ENCODE data around the gene GALNS. TPM values are rescaled to one million over a fixed set of nuclear protein-coding genes. Genes with fewer than 3 reads are reported as not detected.
"Not testable (repeated sequence)": the region's sequence is repeated elsewhere in the genome, so short reads cannot be mapped to it uniquely, and the experiment has no call there.

Gene GALNS, protein sequence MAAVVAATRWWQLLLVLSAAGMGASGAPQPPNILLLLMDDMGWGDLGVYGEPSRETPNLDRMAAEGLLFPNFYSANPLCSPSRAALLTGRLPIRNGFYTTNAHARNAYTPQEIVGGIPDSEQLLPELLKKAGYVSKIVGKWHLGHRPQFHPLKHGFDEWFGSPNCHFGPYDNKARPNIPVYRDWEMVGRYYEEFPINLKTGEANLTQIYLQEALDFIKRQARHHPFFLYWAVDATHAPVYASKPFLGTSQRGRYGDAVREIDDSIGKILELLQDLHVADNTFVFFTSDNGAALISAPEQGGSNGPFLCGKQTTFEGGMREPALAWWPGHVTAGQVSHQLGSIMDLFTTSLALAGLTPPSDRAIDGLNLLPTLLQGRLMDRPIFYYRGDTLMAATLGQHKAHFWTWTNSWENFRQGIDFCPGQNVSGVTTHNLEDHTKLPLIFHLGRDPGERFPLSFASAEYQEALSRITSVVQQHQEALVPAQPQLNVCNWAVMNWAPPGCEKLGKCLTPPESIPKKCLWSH
- total RNA-seq = 14.4 and 41.0 TPM in 2 replicates

DNA sequence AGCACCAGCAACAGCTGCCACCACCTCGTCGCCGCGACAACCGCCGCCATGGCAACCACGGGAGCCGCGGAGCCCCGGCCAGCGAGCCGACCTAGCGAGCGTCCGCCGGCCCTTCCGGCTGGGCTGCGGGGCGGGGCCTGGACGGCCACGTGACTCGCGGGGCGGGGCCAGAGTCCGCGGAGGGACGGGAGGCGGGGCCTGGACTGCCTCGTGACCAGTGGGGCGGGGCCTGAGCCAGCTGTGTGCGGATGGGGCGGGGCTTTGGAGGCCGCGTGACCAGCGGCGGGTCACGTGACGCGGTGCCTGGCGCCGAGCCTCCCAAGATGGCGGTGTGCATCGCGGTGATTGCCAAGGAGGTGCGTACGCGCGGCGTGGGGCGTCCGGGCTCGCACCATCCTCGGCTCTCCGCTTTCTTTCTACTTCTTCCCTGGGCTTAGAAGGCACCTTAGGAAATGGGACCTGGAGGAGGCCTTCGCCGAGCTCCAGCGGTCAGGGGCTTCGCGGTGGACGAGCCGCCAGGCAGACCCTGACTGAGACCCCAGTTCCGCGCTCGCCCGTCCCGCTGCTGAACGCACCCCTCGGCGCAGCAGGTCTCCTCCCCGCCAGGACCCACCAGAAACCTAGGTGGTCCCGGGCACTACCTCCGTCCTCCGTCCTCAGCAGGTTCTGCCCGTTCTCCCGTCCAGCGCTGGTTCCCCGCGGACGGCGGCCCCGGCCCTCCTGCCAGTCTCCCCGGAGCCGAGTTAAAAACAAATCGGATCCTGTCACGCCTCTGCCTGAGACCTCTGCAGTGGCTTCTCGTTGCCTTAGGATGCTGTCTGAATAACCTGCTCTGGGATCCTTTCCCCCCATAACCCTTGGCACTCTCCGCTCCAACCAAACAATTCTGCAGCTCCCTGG, at the start of gene GALNS, which contains the start of gene TRAPPC2L:
TSS of gene GALNS (minus strand) at position 120 of the 900 bp plus-strand sequence. CDS start at position 50, 70 bp downstream.
TSS of gene TRAPPC2L (plus strand) at position 300 of the 900 bp plus-strand sequence. CDS start at position 324, 24 bp downstream.
- DNase-seq (ENCODE audit: low read depth) = peak; percentile 71

DNA sequence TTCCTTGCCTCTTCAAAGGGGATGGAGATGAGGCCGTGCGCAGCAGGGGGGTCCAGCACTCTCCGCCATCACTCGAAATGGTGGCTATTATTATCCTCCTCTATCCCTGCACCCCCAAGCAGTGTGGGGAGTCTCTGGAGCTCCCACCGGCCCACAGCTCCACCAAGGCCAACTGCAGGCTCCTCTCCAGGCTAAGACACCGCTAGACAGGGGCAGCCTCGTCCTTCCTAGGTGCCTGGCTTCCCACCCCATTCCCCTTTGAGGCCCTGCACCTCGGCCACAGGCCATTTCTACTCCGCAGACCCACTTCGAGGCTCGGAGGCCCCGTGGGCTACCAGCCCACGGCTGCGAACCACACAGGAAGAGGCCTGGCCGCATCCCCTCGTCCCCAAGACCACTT, 49.3 kb upstream of the GALNS start:
- no peak for DNase-seq (ENCODE audit: low read depth)

DNA sequence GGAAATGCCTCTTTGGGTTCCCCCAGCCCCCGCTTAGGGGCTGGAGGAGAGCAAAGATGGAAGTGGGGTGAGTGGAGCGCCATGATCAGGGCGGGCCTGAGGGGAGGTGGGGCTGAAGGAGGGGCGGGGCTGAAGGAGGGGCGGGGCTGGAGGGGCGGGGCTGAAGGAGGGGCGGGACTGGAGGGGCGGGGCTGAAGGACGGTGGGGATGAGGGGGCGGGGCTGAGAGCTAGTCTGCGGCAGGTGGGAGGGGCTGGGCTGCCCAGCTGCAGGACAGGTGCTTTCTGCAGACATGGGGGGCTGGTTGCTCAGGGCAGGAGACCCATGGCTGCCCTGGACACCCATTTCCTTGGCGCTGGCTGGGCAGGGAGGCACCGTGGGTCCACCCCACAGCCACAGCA, 48.8 kb upstream of the GALNS start:
- no peak for DNase-seq (ENCODE audit: low read depth)

DNA sequence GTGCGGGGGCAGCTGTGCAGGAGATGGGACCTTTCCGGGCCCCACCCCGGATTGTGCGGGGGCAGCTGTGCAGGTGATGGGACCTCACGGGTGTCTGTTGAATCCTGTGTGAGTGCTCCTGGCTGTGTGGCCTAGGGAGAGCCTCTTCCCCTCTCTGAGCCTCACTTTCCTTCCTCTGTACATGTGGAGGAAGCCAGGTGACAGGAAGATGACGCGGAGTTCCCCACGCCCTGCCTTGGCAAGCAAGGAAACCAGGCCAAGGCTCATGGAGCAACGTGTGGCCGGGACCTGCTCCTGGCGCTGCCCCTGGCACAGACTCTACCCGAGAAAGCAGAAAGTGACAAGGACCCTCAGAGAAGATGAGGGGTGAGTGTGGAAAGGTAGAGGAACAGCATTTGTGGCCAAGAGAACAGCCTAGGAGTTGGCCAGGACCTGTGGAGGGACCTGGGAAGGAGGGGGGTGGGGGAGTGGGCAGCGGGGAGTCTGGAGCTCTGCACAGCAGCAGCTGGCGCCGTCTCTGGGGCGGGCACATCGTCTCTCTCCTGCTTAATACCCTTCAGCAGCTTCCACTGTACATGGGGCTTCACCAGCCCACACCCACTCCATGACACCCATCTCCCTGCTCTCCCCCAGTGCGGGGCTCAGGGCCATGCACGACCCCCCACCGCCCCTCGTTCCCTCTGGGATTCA, 48.1 kb upstream of the GALNS start:
- DNase-seq (ENCODE audit: low read depth) = no peak

DNA sequence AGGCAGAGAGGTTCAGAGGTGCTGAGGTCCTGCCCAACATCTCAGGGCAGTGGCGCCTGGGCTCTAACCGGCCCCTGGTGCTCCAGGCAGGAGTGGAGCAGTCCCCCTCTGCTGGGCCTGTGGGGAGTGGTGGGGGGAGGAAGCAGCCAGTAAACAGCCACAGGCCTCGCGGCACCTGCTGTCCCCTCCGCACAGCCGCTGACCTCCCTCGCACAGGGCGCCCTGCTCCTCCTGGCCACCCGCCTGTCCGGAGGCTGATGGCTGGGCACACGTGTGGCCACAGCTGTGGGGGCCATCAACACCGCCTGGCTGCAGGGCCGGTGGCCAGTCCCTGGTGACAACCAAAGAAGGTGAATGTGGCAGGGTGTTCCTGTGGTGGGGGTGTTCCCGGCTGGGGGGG, 46.5 kb upstream of the GALNS start:
- no peak for DNase-seq (ENCODE audit: low read depth)

DNA sequence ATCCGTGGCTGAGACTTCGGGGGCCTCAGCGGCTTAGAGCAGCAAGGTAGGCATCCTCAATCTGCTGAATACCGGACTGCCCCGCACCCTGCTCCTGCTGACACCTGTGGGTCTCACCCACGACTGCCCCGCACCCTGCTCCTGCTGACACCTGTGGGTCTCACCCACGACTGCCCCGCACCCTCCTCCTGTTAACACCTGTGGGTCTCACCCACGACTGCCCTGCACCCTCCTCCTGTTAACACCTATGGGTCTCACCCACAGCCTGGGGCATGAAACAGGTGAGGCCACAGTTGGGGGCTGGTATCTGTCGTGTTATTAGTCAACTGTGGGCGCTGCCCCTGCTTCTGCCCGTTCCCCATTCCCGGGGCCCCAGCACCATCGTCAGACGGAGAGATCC, 46.0 kb upstream of the GALNS start:
- DNase-seq (ENCODE audit: low read depth) = no peak

DNA sequence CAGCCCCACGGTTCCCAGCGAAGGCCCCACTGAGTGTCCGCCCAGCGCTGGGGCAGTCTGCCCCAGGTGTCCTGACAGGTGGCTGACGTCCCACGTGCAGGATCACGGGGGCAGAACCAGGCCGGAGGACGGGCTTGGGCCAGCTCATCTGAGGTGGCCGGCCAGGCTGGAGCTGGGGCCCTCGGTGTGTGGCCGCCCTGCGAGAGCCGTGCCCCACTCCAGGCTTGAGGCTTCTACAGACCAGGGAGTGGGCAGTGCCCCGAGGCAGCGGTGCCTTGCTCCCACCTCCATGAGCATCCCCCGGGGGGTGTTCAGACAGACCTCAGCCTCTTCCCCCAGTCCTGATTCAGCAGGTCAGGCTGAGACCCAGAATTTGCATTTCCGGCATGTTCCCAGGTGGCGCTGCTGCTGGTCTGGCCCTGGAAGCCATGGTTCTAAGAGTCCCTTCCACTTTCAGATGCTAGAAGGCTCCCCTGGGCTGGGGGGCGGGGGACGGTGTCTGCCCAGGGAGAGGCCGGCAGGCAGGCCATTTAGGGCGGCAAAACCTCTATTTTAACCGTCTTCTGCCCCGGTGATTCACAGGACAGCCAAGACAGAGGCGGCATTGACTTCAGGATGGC, 45.1 kb upstream of the GALNS start:
- DNase-seq (ENCODE audit: low read depth) = no peak

DNA sequence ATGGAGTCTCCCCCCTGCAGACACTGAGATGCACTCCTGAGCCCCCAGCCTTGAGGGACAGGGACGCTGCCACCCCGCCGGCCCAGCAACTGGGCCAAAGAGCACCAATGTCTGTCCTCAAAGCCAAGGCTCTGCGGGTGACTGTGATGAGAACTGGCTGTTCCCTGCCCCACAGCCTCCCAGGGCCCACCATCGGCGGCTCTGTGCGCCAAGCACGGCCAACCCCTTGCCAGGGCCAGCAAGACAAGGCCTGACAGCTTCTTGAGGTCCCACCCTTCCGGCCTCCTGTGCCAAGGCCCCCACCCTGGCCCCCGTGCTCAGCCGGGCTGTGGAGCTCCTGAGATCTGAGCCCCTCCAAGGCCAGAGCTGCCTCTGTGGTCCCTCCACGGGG, 43.9 kb upstream of the GALNS start:
- no peak for DNase-seq (ENCODE audit: low read depth)

DNA sequence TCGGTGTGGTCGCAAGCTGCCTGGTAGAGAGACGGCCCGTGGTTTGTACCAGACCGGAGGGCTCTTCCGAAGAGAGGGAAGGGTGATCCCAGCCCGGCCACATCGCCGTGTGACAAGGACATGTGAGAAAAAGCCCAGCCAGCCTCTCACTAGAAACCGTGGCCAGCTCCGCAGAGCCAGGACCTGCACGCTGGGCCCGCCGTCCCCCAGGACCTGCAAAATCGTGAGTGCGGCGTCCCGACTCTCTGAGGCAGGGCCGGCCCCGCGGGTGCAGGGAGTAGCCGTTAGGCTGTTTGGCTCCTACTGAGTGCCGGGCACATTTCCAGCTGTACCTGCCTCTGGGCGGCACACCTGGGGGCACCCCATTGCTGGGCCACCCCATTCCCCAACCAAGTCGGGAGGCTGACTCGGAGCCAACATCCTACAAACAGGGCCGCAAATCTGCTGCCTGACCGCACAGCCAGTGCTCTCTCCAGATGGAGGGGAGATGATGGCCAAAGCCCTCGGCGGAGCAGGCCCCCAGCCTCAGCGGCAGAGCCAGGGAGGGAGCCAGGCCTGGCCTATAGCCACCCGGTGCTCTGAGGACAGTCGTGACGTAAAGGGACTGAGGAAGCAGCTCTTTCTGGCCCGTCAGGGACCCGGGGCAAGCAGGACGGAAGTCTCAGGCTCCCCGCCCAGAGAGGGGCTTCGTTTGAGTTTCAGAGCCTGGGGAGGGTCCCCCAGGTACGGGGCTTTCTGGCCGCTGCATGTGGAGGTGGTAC, 43.3 kb upstream of the GALNS start:
- DNase-seq (ENCODE audit: low read depth) = no peak

DNA sequence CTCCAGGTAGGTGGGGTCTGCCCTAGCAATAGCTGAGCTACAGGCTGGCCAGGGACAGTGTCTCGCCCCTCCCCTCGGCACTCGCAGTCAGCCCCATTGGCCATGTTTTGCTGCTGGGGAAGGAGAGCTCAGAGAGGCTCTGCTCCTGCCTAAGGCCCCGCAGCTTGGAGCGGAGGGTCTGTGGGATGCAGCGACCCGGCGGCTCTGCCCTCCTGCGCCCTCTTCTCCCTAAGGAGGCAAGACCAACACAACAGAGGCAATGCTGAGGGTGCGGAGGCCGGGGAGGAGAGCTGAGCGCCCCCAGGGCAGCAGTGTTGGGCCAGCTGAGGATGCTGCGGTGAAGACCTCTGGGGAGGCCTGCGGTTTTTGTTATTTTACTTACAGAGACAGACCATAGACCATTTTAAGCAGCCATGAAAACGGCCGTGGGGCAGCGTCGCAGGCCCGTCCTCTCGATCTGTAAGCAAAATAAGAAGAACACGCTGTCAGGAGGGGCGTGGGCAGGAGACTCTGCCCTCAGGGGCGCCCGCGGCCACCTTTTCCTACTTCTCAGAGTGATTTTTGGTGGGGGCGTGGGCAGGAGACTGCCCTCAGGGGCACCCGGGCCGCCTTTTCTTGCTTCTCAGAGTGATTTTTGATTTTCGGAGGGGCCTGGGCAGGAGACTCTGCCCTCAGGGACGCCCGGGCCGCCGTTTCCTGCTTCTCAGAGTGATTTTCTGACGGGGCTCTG, 41.1 kb upstream of the GALNS start:
- DNase-seq (ENCODE audit: low read depth) = no peak

DNA sequence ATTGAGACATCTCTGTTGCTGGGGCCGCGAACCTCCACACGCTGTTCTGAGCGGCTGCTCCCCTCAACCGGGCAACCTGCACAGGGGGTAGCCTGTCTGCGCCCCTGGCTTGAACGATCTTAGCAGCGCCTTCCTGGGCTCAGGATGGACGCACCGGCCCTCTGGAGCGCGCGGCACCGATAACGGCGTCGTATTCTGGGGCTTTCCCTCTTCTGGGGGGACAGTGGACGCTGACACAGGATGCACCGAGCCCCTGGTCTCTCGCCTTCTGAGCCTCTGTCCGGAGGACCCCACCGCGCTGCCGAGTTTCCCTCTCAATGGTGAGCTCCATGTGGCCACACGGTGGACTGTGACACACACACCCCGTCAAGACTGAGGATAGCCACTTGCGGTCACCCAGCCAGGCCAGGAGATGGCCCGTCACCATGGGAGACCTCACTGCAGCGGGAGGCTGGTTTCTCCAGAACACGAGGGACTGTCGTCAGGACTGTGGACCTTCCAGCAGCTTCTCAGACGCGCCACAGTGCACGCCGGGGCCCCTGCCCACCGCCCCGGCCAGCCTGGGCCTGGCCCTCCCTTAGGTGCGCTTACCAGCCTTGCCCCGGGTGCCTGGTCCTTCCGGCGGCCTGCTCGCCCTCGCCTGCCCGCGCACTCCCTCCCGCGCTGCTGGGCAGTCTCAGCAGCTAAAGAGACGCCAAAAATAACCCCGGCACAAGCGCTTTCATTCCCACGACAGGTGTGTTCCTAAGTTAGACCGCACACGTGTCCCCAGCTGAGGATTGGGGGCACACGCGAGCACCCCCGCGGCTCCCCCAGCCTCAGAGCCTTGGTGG, 39.7 kb upstream of the GALNS start:
- DNase-seq (ENCODE audit: low read depth) = no peak

DNA sequence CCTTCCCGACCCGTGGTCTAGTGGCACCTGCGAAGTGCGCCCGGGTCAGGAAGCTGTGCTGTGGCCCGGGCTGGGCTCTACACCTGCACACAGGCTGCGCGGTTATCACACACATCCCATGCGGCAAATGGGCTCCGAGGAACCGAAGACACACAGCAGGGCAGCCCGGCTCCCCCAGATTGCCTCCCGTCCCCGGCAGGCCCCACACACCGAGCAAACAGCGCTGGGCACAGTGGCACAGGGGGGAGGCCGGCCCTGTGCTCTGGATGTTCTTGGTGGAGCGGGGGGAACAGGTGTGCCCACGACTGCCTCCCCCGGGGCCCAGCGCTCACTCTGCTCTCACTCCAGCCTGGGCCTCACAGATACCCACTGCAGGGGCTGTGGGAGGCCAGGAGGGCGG, 38.6 kb upstream of the GALNS start:
- no peak for DNase-seq (ENCODE audit: low read depth)

DNA sequence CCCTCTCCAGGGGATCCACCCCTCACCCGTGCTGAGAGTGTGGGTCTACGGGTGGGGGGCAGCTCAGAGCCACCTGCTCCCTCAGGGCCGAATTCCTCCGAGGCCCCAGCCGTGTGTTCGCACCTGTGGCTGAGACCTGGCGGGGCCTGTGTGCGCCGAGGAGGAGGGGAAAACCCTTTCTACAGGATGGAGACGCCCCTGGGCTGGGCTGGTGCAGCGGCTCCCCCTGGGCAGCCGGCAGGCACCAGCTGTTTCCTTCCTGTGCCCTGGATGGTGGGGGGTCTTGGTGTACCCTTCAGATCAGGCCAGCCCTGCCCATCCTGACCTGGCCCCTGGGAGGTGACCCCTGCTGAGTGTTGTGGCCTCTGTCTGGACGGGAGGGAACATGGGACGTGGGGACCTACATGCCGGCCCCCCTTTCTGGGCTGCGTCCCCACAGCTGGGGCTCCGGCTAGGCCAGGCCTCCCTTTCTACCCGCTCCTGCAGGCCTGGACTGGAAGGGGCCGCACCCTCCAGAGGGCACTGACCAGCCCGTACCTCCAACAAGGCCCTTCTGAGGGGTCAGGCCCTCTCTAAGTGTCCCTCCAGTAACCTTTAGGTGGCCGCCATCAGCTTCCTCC, 38.0 kb upstream of the GALNS start:
- no peak for DNase-seq (ENCODE audit: low read depth)

DNA sequence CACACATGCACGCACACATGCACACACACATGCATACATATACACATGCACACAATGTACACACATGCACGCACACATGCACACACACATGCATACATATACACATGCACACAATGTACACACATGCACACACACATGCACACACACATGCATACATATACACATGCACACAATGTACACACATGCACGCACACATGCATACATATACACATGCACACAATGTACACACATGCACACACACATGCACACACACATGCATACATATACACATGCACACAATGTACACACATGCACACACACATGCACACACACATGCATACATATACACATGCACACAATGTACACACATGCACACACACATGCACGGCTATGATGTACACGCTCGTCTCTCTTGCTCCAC, 37.5 kb upstream of the GALNS start:
- not testable (repeated sequence) for DNase-seq (ENCODE audit: low read depth)

DNA sequence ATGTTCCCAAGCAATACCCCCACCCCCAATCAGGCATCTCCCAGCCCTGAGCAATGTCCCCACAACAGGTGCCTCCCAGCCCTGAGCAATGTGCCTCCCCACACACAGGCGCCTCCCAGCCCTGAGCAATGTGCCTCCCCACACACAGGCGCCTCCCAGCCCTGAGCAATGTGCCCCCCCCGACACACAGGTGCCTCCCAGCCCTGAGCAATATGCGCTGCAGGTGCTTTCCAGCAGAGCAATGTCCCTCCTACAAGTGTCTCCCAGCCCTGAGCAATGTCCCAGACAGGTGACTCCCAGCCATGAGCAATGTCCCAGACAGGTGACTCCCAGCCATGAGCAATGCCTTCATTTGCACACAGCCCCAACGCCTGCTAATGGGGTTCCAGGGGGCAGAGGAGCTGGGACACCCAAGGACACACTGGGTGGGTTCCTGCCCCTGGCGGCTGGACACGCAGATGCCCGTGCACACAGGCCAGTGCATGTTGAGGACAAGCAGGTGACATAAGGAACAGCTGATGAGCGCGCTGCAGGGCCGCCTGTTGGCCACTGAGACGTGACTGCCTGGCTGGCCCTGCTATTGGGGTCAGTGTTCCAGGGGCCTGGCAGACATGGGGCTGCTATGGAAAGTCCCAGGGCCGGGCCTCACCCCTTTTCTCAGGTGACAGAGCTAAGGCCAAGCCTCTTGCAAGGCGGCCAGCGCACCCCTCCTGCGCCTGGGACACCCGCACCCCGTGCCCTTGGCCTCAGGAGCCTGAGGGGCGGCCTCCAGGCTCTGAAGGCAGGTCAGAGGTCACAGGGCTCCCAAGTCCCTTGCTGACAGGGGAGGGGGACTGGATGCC, 36.6 kb upstream of the GALNS start:
- no peak for DNase-seq (ENCODE audit: low read depth)

DNA sequence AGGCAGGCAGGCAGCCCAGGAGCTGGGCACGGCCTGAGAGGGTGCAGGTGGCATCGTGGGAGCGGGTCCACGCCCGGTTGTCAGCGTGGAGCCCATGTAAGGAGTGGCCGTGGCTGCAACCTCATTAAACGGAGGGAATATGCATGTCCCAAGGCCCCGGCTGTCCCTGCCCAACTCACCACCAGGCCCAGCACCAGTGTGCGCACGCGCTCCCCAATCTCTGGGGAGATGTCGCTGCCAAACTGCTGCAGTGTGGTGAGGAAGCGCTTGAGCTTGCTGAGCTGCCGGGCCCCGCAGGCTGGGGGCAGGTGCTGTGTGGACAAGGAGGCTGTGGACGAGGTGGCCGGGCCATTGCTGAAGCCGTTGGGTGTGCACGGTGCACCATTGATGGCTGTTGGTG, 35.3 kb upstream of the GALNS start:
- no peak for DNase-seq (ENCODE audit: low read depth)

DNA sequence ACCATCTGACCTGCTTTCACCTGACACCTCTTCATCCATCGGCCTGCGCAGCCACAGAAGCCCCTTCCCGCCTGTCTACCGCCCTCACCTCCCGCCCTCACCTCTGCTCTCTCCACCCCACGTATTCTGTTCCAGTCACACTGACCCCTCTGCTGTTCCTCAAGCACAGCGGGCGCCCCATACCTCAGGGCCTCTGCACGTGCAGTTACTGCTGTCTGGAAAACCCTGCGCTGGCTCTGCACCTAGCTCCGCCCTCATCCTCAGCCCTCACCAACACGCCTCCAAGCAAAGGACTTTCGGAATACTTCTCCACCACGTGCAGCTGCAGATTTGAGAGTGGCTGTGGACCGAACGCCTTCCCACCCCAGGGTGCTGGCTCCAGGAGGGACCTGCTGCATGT, 34.3 kb upstream of the GALNS start:
- DNase-seq (ENCODE audit: low read depth) = no peak

All from renal cortical epithelial cell (primary cell).